HEK293T (cell line): Measurements from ENCODE around the gene ERBB4.

Experiments used
- CTCF ChIA-PET: fragments of 350-600 bp; formaldehyde crosslinking; extraction: SDS; loops from one replicate; lab custom pipeline; 2021; ENCODE audit warnings: antibody characterized with exemption, inconsistent platforms; lab: Yijun Ruan, JAX
- POLR2A ChIA-PET: fragments of 350-600 bp; formaldehyde crosslinking; extraction: SDS; loops from one replicate; lab custom pipeline; 2020; ENCODE audit warnings: antibody characterized with exemption, inconsistent platforms; lab: Yijun Ruan, JAX
- DNase-seq: peaks from one replicate; pipeline ENCODE4 v3.0.0; 2012; ENCODE audit warnings: mixed read lengths; ENCODE audit errors: extremely low spot score
- ARNT ChIP-seq: fragments of 450-650 bp; IDR thresholded peaks from 2 replicates; pipeline ENCODE4 v1.6.1; 2017; ENCODE audit warnings: mild to moderate bottlenecking
- BHLHE40 ChIP-seq: fragments of 450-650 bp; IDR thresholded peaks from 2 replicates; pipeline ENCODE4 v1.6.1; 2016; ENCODE audit warnings: mild to moderate bottlenecking, moderate library complexity, borderline replicate concordance
- CTBP1 ChIP-seq: fragments of 450-650 bp; IDR thresholded peaks from 2 replicates; pipeline ENCODE4 v1.6.1; 2016; ENCODE audit warnings: borderline replicate concordance
- ELF4 ChIP-seq: fragments of 450-650 bp; IDR thresholded peaks from 2 replicates; pipeline ENCODE4 v1.6.1; 2017; ENCODE audit warnings: antibody characterized with exemption
- FOXA1 ChIP-seq: fragments of 450-650 bp; IDR thresholded peaks from 2 replicates; pipeline ENCODE4 v1.6.1; 2016; ENCODE audit warnings: mild to moderate bottlenecking
- FOXK2 ChIP-seq: fragments of 450-650 bp; IDR thresholded peaks from 2 replicates; pipeline ENCODE4 v1.6.1; 2016; ENCODE audit warnings: mild to moderate bottlenecking
- FOXM1 ChIP-seq: fragments of 450-650 bp; IDR thresholded peaks from 2 replicates; pipeline ENCODE4 v1.6.1; 2017; ENCODE audit warnings: mild to moderate bottlenecking, borderline replicate concordance
- HDGF ChIP-seq: fragments of 450-650 bp; IDR thresholded peaks from 2 replicates; pipeline ENCODE4 v1.6.1; 2017; ENCODE audit warnings: antibody characterized with exemption, borderline replicate concordance
- L3MBTL2 ChIP-seq: fragments of 450-650 bp; conservative IDR thresholded peaks from 2 replicates; pipeline ENCODE4 v1.6.1; 2016; ENCODE audit warnings: mild to moderate bottlenecking
- LEF1 ChIP-seq: fragments of 450-650 bp; IDR thresholded peaks from 2 replicates; pipeline ENCODE4 v1.6.1; 2017; ENCODE audit warnings: mild to moderate bottlenecking, borderline replicate concordance
- NFRKB ChIP-seq: fragments of 450-650 bp; IDR thresholded peaks from 2 replicates; pipeline ENCODE4 v1.6.1; 2016; ENCODE audit warnings: mild to moderate bottlenecking, moderate library complexity
- SP1 ChIP-seq: fragments of 450-650 bp; IDR thresholded peaks from 2 replicates; pipeline ENCODE4 v1.6.1; 2017
- SUZ12 ChIP-seq: fragments of 450-650 bp; IDR thresholded peaks from 2 replicates; pipeline ENCODE4 v1.6.1; 2016; ENCODE audit warnings: mild to moderate bottlenecking
- TARDBP ChIP-seq: fragments of 450-650 bp; IDR thresholded peaks from 2 replicates; pipeline ENCODE4 v1.6.1; 2016
- ZNF384 ChIP-seq: fragments of 450-650 bp; IDR thresholded peaks from 2 replicates; pipeline ENCODE4 v1.6.1; 2016
- TF ChIP-seq, protein P1 (sequence below): fragments of 450-650 bp; IDR thresholded peaks from 2 replicates; pipeline ENCODE4 v1.6.1; 2016

Gene ERBB4

GRCh38 chr2:212495046-212495445, 43.6 kb downstream of the ERBB4 start:
- POLR2A ChIA-PET, result no interaction called here
- CTCF ChIA-PET, result no interaction called here
- DNase-seq, result no peak
- TF ChIP-seq NFRKB (no peak), LEF1 (no peak)

- ChIA-PET CTCF (no interaction called here), POLR2A (no interaction called here)
- TF ChIP-seq, protein P1, sequence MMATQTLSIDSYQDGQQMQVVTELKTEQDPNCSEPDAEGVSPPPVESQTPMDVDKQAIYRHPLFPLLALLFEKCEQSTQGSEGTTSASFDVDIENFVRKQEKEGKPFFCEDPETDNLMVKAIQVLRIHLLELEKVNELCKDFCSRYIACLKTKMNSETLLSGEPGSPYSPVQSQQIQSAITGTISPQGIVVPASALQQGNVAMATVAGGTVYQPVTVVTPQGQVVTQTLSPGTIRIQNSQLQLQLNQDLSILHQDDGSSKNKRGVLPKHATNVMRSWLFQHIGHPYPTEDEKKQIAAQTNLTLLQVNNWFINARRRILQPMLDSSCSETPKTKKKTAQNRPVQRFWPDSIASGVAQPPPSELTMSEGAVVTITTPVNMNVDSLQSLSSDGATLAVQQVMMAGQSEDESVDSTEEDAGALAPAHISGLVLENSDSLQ, result no peak
- TF ChIP-seq ARNT (no peak), TARDBP (no peak), FOXA1 (no peak), FOXM1 (no peak), FOXK2 (no peak), ZNF384 (no peak), LEF1 (no peak)
- no peak for DNase-seq
Measured at GRCh38 chr2:212494418-212495020, 44.1 kb downstream of the ERBB4 start.

DNA sequence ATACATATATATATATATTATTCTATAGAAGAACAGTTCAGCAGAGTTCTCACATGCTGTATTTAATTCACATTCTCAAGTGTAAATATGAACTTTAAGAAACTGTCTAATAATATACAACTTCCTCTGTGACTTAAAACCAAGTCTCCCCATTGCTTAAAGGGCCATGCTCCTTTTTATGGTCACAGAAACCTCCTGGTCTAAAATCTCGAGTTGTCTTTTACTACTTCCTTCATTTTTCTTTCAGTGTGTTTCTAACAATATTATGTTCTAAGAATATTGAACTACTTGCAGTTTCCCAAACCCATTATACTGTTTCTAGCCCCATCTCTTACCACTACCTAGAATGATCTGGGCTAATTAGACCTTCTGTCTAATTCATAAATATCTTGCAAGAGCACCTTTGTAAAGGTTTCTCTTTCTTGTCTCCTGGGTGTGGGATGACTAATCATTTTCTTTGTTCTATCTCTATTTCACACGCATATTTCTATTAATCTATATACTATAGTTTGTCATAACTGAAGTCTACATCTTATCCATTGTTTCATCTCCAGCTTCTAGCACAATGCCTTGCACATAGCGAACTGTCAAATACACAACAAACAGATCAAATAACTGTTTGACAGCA, 48.8 kb downstream of the ERBB4 start:
- ChIA-PET CTCF (no interaction called here), POLR2A (no interaction called here)
- no peak for TF ChIP-seq BHLHE40
- TF ChIP-seq CTBP1, result no peak
- no peak for TF ChIP-seq HDGF
- no peak for TF ChIP-seq FOXM1
- no peak for TF ChIP-seq ELF4
- no peak for TF ChIP-seq ARNT
- no peak for TF ChIP-seq FOXK2
- no peak for TF ChIP-seq SP1
- TF ChIP-seq FOXA1, result no peak
- TF ChIP-seq TARDBP, result no peak
- TF ChIP-seq, protein P1, result no peak
- no peak for TF ChIP-seq LEF1
- TF ChIP-seq NFRKB, result no peak
- no peak for TF ChIP-seq L3MBTL2
- no peak for TF ChIP-seq ZNF384
- TF ChIP-seq SUZ12, result no peak
- no peak for DNase-seq

DNA sequence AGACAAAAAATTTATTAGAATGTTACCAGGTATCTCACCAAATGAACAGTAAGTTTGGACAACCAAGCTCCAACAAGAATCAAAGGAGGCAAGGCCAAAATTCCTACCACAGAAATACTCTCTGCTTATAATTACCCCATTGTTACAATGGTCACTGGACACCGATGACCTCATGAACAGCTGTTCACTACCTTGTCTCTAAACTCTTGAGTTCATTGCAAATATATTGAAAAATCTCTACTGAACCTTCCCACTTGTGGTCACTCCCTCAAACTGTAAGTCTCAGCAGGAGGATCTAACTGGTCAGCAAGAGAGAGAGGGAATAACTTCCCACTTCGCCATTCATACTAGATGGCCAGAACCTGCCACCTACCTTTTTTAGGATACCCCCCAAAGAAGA, 50.0 kb downstream of the ERBB4 start:
- DNase-seq, result no peak
- ChIA-PET CTCF (no interaction called here), POLR2A (no interaction called here)
- TF ChIP-seq ELF4 (no peak), SP1 (no peak), ZNF384 (no peak), NFRKB (no peak), CTBP1 (no peak), HDGF (no peak), SUZ12 (no peak), FOXM1 (no peak), TARDBP (no peak), L3MBTL2 (no peak), ARNT (no peak), BHLHE40 (no peak), FOXA1 (no peak), LEF1 (no peak), FOXK2 (no peak)
- TF ChIP-seq, protein P1, result no peak

DNA sequence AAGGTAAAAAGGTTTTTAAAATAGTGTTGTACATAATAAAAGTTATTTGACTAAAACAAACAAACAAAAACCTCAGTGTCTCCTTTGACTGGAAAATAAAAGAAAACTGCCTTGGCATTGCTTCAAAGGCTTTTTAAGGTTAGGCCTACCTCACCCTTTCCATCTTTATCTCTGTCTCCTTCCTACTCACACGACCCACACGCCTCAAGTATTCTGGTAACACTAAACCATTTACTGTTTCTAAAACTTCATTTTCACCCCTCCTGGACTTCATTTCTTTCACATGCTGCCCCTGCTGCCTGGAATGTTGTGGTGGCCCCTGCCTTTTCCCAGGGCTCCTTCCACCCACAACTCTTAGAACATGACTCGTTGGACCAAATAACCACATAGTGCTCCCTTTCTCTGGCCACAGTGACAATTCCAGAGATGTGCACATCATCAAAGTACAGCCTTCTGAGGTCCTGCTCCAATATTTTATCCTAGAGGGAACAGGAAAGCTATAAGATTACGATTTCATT, 54.0 kb downstream of the ERBB4 start:
- no peak for TF ChIP-seq HDGF
- DNase-seq, result no peak
- POLR2A ChIA-PET, result no interaction called here
- CTCF ChIA-PET, result no interaction called here

DNA sequence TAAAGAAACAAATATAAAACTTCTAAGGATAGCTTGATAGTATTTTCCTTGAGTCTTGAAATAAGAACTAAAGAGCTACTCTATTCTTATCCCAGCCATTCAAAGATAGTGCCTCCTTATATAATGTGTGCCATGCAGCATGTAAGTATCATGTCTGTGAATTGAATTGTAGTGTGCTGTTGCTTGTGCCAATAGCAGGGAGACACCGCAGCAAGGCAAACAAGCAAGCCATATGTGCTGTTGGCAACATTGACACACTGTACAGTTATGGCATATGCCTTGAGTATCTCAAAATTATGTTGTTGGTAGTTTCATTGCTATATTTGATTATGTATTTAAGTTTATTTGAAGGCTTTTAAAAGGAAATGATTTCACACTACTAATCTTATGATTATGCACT, 58.2 kb downstream of the ERBB4 start:
- no peak for DNase-seq
- TF ChIP-seq CTBP1 (no peak), HDGF (no peak), BHLHE40 (no peak), SUZ12 (no peak), L3MBTL2 (no peak), FOXA1 (no peak), NFRKB (no peak), SP1 (no peak), FOXM1 (no peak), ZNF384 (no peak), FOXK2 (no peak), TARDBP (no peak), LEF1 (no peak), ELF4 (no peak), ARNT (no peak)
- TF ChIP-seq, protein P1, result no peak
- POLR2A ChIA-PET, result no interaction called here
- CTCF ChIA-PET, result no interaction called here
